Measurements from ENCODE around the gene CDC5L.
A peak's percentile ranks its signal among the peaks of the same experiment; 100 is the strongest.
"Not testable (repeated sequence)": the region's sequence is repeated elsewhere in the genome, so short reads cannot be mapped to it uniquely, and the experiment has no call there.

The CDC5L gene

GRCh38 chr6:44387346-44388134, at the start of gene CDC5L:
CDC5L (plus strand) TSS chr6:44387706; CDS start chr6:44387824, 118 bp downstream.
- peak; percentile 97 for DNase-seq (ENCODE audit: low spot score)

GRCh38 chr6:44338228-44339122, 49.0 kb upstream of the CDC5L start:
- peak; percentile 83 for DNase-seq (ENCODE audit: low spot score)

GRCh38 chr6:44339301-44339700, 48.2 kb upstream of the CDC5L start:
- no peak for DNase-seq (ENCODE audit: low spot score)

GRCh38 chr6:44339763-44340625, 47.5 kb upstream of the CDC5L start:
- no peak for DNase-seq (ENCODE audit: low spot score)

- no peak for DNase-seq (ENCODE audit: low spot score)
These were observed 46.2 kb upstream of the CDC5L start for GRCh38 chr6:44341095-44341890.

GRCh38 chr6:44342052-44342451, 45.5 kb upstream of the CDC5L start:
- DNase-seq (ENCODE audit: low spot score), result peak; percentile 47

- DNase-seq (ENCODE audit: low spot score), result peak; percentile 29
These were observed 45.0 kb upstream of the CDC5L start, which contains the start of gene SPATS1 for GRCh38 chr6:44342489-44342888. SPATS1 (plus strand) TSS chr6:44342650; CDS start chr6:44343096, 446 bp downstream.

- not testable (repeated sequence) for DNase-seq (ENCODE audit: low spot score)
These were observed 40.7 kb upstream of the CDC5L start for GRCh38 chr6:44346818-44347217.

- DNase-seq (ENCODE audit: low spot score), result no peak
These were observed 37.4 kb upstream of the CDC5L start for GRCh38 chr6:44349904-44350649.

GRCh38 chr6:44350650-44350994, 36.9 kb upstream of the CDC5L start:
- DNase-seq (ENCODE audit: low spot score), result not testable (repeated sequence)

- DNase-seq (ENCODE audit: low spot score), result no peak
These were observed 35.2 kb upstream of the CDC5L start for GRCh38 chr6:44352259-44352658.

- DNase-seq (ENCODE audit: low spot score), result no peak
These were observed 34.2 kb upstream of the CDC5L start for GRCh38 chr6:44353336-44353735.

- DNase-seq (ENCODE audit: low spot score), result no peak
These were observed 31.9 kb upstream of the CDC5L start for GRCh38 chr6:44355640-44356039.

- no peak for DNase-seq (ENCODE audit: low spot score)
These were observed 31.0 kb upstream of the CDC5L start for GRCh38 chr6:44356487-44356886.

GRCh38 chr6:44359973-44360372, 27.5 kb upstream of the CDC5L start:
- no peak for DNase-seq (ENCODE audit: low spot score)

- no peak for DNase-seq (ENCODE audit: low spot score)
These were observed 25.6 kb upstream of the CDC5L start for GRCh38 chr6:44361947-44362346.

GRCh38 chr6:44363377-44363926, 24.1 kb upstream of the CDC5L start:
- DNase-seq (ENCODE audit: low spot score), result no peak

- no peak for DNase-seq (ENCODE audit: low spot score)
These were observed 20.7 kb upstream of the CDC5L start for GRCh38 chr6:44366781-44367180.

GRCh38 chr6:44367681-44368080, 19.8 kb upstream of the CDC5L start:
- no peak for DNase-seq (ENCODE audit: low spot score)

GRCh38 chr6:44373051-44373450, 14.5 kb upstream of the CDC5L start:
- no peak for DNase-seq (ENCODE audit: low spot score)
